Activated naive CD4-positive, alpha-beta T cell (primary cell): ENCODE measurements around the gene TWF2.

Source experiments
- DNase-seq, 4 experiments: peaks; one replicate each; lab custom pipeline; 2025; lab: John Stamatoyannopoulos, UW

Gene TWF2

DNA sequence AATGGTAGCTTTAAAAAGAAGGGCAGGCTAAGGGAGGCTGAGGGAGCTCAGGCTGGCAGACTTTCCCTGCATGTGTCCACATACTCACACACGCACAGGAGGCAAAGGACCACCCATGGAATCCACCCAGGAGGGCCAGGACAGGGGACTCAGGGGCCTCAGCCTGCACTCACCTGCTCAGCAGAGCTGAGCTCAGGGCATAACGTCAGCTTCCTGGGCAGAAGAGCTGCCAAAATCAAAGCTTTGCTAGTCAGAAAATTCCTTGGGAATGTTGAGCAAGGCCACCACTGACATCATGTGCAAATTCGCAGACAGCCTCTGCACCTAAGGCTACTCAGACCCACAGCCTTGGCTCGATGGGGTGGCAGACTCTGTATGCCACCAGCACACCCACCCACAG lies 57.4 kb downstream of the TWF2 start:
- no peak for DNase-seq
